Left renal pelvis (tissue), 4 donors: ENCODE results near the gene CPE. TPM values are rescaled to one million over a fixed set of nuclear protein-coding genes. Genes with fewer than 3 reads are reported as not detected.
"Not testable (repeated sequence)": the region's sequence is repeated elsewhere in the genome, so short reads cannot be mapped to it uniquely, and the experiment has no call there.

Experiments
- DNase-seq, 4 donors: peaks; one replicate each; pipeline ENCODE4 v3.0.0-alpha.2; 2013; ENCODE audit warnings: low read depth in 4 of 4, low spot score in 3 of 4
- polyA plus RNA-seq, 4 donors: library from polyadenylated mRNA; unstranded; fragments of 120-200 nt; gene quantifications; one replicate each; pipeline ENCODE4 v1.2.1, GENCODE V29; 2013; ENCODE audit not compliant: insufficient read length in 4 of 4

Gene CPE
- polyA plus RNA-seq, 4 donors = 82.8 to 488 (median 175) TPM

DNA sequence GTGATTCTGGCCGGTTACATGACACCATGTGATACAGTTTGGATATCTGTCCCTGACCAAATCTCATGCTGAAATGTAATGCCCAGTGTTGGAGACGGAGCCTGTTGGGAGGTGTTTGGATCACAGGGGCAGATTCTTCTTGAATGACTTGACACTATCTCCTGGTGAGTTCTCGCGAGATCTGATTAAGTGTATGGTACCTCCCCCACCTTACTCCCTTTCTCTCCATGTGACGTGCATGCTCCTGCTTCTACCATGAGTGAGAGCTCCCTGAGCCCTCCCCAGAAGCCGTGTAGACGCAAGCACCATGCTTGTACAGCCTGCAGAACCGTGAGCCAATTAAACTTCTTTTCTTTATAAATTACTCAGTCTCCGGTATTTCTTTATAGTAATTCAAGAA lies 23.6 kb downstream of the CPE start:
- no peak for DNase-seq

GRCh38 chr4:165403048-165403447 lies 24.2 kb downstream of the CPE start:
- DNase-seq = no peak

DNA sequence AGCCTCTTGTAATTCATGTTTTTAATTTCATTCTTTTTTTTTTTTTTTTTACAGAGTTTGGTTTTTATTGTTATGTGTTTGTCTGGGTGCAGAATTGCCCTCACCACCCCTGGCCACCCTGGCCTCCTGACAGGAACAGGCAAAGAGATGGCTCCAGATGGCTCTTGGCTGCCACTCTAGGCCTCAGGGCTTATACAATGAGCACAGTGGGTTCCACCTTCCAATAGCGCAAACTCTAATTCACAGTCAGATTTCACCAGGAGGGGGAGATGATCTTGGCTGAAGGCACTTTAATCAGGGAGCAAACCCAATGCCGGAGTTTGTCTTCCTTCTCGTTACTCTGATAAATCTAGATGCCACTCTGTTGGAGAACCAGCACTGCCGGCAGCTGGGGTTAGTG lies 24.8 kb downstream of the CPE start:
- DNase-seq = no peak

GRCh38 chr4:165404080-165404479 lies 25.3 kb downstream of the CPE start:
- no peak for DNase-seq

DNA sequence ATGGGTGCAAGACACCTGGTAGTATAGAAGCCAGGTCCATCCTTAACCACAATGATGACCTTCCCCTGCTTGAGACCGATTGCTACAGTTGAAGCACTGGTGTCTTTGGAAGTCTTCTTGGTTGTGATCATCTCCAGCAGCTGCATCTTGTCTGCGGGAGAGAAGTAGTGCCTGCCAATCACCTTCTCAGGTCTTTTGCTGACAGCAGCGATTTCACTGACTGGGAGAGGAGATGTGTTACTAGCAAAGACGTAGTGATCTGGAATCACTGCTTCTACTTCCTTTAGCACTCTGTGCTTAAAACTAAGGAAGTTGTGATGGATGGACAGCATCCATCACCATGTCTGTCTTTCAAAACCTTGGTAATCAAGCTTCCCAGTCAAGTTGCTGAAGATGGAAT lies 25.9 kb downstream of the CPE start:
- DNase-seq = no peak

DNA sequence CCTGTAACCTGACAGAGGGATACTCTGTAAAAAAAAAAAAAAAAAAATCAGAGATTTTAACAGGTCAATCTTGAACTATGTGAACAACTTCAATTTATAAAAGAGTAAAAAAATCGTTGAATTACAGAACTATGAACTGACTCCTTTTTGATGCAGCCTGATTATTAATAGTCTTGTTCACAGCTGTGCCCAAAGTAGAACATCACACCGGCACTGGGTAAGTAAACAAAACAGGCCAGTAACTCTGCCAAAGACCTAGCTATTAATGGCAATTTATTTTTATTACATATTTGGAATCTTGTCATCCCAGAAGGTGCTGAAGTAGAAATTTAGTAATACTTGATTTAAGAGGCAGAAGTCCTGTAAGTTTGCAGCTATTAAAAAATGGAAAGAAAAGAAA lies 31.4 kb downstream of the CPE start:
- DNase-seq = no peak

DNA sequence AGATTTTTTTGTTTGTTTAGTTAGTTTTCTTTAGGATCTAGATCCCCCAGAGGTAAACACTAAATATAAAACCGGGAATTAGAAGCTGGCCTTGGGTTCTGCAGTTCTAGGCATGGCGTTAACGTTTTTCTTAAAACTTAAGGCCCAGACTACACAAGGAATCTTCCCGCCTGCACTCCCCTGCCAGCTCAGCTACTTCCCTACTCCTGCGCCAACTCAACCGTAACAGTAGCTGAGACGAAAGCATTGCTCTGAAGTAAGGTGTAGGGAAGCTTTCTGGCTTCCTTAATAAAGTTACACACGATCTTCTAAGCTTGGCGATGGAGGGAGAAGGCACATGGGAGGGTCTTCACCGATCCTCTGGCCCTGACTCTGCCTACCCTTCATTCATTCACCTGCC lies 37.1 kb downstream of the CPE start:
- DNase-seq = peak in 1 of 4 donors; percentile 25

DNA sequence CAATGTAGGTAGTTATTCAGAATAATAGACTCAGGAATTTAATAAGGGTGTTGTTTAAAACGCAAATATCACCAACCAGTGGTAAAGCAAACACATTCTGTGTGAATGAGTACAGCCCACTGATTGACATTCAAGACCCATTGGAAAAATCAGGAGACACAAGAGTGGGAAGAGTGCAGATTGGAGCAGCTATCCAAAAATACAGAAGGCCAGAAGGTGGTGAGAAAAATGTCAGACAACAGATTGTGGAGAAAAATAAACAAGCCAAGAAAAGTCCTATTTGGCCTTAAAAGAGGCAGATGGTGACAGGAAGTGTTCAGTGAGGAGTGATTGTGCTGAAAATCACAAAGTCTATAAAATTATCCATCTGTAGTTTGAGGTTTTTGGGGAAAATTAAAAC lies 39.3 kb downstream of the CPE start:
- no peak for DNase-seq

GRCh38 chr4:165425629-165426028 lies 46.8 kb downstream of the CPE start:
- DNase-seq = no peak

DNA sequence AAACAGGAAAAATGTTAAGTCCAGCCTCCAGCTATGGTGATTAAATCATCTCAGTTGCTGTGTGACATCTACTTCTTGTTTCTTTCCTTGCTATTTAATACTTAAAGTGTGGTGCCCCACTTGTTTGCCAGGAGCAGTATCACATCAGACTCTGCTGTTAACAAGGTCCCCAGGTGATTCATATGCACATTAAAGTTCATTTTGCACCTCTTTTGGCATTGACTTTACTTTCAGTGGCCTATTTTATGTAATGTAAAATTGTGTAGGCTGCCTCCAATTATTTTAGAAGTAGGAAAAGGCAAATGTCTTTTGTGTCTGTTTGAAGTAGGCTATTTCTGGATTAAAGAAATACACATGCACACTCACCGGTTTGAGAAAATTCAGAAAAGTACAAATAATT lies 47.5 kb downstream of the CPE start:
- no peak for DNase-seq

DNA sequence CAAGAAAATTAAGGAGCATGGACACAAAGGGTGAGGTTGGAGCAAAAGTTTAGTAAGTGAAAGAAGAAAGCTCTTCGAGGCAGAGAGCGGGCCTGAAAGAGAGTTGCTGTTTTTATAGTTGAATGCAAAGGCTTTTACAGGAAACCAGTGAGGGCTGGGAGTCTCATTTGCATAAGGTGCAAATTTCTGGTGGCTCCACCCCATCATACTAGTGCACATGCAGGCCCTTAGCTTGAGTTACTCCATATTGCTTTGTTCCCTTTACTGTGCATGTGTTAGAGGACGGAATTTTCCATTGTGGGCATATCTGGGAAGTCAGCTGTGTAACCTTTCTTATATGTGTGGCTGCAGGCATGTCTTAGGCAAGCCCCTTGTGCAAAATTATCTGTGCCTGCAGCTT lies 48.0 kb downstream of the CPE start:
- DNase-seq = no peak

GRCh38 chr4:165428957-165429356 lies 50.1 kb downstream of the CPE start:
- no peak for DNase-seq

- no peak for DNase-seq
These were observed 54.7 kb downstream of the CPE start for GRCh38 chr4:165433529-165433928.

GRCh38 chr4:165437691-165438090 lies 58.9 kb downstream of the CPE start:
- no peak for DNase-seq

GRCh38 chr4:165439344-165439743 lies 60.5 kb downstream of the CPE start:
- DNase-seq = no peak

DNA sequence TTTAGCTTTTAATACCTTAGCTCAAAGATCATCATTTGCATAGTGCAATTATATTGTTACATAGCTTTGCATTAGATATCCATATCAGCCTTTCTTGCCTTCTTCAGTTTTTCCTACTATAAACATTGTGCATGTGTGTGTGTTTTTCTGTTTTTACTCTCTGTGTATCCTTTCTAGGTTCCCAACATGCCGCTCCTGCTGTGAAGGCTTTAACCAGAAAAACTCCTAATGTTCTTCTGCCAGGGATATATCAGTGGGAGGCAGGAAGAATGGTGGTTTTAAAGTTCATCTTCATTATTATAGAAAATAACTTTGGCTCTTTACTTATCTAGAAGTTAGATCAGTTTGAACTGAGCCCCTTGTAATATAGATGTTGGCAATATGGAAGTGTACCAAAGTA lies 61.2 kb downstream of the CPE start:
- no peak for DNase-seq

GRCh38 chr4:165440415-165441158 lies 61.8 kb downstream of the CPE start:
- DNase-seq = no peak

DNA sequence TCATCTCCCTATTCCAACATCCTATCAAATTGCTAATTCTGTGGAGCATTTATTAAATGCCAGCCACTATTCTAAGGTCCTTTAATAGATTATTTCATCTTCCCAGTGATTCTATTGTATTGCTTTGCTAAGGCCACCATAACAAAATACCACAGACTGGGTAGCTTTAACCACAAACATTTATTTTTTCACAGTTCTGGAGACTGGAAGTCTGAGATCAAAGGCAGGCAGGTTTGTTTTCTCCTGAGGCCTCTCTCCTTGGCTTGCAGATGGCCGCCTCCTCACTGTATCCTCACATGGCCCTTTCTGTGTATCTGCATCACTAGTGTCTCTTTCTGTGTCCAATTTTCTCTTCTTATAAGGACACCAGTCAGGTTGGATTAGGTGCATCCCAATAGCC lies 64.5 kb downstream of the CPE start:
- DNase-seq = no peak

GRCh38 chr4:165448700-165449099 lies 69.9 kb downstream of the CPE start:
- DNase-seq = no peak

GRCh38 chr4:165449333-165449732 lies 70.5 kb downstream of the CPE start:
- DNase-seq = no peak

DNA sequence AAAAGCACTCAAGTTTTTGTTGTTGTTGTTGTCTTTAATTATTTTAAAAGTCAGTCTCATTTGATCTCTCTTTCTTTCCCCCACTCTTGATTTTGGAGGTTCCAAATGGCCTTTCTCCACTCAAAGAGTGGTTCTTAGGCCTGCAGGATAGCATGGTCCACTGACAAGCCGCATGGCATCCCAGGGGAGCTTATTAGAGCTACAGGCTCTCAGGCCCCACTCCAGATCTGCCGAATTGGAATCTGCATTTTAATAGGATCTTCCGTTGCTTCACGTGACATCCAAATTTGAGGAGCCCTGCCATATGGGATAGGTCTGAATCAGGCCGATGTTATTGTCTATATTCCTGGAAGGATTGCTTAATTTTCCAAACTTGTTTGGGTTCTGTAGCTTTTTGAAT lies 72.1 kb downstream of the CPE start:
- no peak for DNase-seq

DNA sequence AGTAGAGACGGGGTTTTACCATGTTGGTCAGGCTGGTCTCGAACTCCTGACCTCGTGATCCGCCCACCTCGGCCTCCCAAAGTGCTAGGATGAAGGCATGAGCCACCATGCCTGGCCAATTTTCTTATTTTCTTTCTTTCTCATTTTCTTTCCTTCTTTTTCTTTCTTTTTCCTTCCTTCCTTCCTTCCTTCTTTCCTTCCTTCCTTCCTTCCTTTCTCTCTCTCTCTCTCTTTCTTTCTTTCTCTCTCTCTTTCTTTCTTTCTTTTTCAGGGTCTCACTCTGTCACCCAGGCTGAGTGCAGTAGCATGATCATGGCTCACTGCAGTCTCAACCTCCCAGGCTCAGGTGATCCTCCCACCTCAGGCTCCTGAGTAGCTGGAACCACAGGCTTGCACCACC lies 74.3 kb downstream of the CPE start:
- DNase-seq = not testable (repeated sequence)

DNA sequence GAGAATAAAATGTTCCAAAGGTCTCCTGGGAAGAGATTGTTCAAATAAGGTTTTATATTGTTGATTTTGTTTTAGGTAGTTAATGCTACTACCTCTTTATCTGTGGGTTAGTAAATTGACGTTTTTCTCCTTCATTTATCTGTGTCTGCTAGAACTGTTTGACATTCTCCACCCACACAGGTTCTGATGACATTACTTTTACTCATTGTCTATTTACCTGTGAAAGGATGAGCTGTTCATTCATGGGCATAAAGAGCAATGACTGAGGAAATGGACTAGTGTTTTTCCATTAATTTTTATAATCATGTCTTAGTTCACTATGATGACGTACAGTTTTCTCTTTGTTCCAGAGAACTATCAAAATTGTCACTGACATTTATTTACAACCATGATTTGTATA lies 75.6 kb downstream of the CPE start:
- no peak for DNase-seq
